DMS 273 (cell line): Measurements from ENCODE around the gene RPP25.
"Not testable (repeated sequence)": the region's sequence is repeated elsewhere in the genome, so short reads cannot be mapped to it uniquely, and the experiment has no call there.

ENCODE experiments used
- DNase-seq: peaks from one replicate; lab custom pipeline; 2025; ENCODE audit not compliant: unreplicated experiment; lab: John Stamatoyannopoulos, UW

The RPP25 gene

GRCh38 chr15:74924525-74924924 is 32.0 kb downstream of the RPP25 start:
- no peak for DNase-seq

GRCh38 chr15:74920456-74920855 is 36.1 kb downstream of the RPP25 start:
- no peak for DNase-seq

- no peak for DNase-seq
These were observed 38.9 kb downstream of the RPP25 start for GRCh38 chr15:74917676-74918075.

DNA sequence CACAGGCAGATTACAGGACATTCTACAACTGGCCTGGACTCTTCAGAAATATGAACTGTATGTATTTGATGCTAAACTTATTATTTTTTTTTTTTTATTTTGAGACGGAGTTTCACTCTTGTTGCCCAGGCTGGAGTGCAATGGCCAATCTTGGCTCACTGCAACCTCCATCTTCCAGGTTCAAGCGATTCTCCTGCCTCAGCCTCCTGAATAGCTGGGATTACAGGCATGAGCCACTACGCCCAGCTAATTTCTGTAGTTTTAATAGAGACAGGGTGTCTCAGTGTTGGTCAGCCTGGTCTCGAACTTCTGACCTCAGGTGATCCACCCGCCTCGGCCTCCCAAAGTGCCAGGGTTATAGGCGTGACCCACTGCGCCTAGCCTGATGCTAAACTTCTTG is 42.8 kb downstream of the RPP25 start:
- not testable (repeated sequence) for DNase-seq

GRCh38 chr15:74913041-74913440 is 43.5 kb downstream of the RPP25 start:
- DNase-seq = no peak

DNA sequence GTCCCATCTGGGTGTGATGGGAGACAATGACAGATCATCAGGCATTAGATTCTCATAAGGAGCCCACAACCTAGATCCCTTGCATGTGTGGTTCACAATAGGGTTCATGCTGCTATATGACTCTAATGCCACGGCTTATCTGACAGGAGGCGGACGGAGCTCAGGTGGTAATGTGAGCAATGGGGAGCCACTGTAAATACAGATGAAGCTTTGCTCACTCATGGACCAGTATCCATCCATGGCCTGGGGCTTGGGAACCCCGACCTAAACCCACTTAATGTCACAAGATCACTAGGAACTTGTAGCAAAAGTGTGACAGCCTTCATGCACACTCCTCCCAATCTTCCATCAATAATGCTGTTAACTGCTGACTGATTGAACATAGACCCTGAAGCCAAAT is 47.9 kb downstream of the RPP25 start:
- no peak for DNase-seq

GRCh38 chr15:74907163-74907870 is 49.3 kb downstream of the RPP25 start:
- peak; percentile 30 for DNase-seq

GRCh38 chr15:74906450-74907162 is 50.0 kb downstream of the RPP25 start, which contains the start of gene FAM219B:
FAM219B (minus strand) TSS chr15:74906851; CDS start chr15:74906800, 51 bp downstream.
- peak; percentile 92 for DNase-seq

DNA sequence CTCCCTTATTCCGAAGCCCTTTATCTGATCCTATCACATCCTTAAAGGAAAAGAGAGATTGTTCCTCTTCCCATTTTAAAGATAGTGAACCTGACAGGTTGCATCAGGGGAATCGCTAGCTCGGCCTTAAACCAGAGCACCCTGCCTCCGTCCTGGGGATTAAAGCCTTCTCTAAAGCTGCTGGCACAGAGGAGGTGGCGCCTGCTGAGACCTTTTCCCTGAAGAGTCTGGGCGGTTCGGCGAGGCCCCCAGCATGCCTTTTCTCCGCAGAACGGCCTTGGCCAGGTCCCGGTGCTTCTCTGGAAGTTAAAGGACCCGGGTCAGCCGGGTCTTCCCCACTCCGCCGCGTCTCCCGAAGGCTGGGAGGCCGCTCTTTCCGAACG is 50.5 kb downstream of the RPP25 start:
- no peak for DNase-seq
